Vagina (tissue), 2 donors: ENCODE data around the gene WDR48.

Experiments
- CTCF ChIP-seq, 3 experiments: fragments of 450-650 bp in 2 of 3; fragments of 200-600 bp in 1 of 3; sonication (generic) in 1 of 3; IDR thresholded peaks; one replicate each; pipeline ENCODE4 v1.5.1; 2017 to 2019; ENCODE audit warnings: antibody characterized with exemption in 3 of 3, mild to moderate bottlenecking in 2 of 3, moderate library complexity in 2 of 3
- POLR2A ChIP-seq, 2 donors: fragments of 450-650 bp; IDR thresholded peaks; one replicate each; pipeline ENCODE4 v1.6.1; 2017; ENCODE audit warnings: antibody characterized with exemption in 2 of 2, mild to moderate bottlenecking in 2 of 2, moderate library complexity in 2 of 2
- POLR2AphosphoS5 ChIP-seq, 2 donors: sonication (generic); formaldehyde crosslinking; IDR thresholded peaks; one replicate each; pipeline ENCODE4 v1.9.0; 2017; ENCODE audit warnings: antibody characterized with exemption in 2 of 2, mild to moderate bottlenecking in 2 of 2, low read depth in 1 of 2; ENCODE audit not compliant: insufficient read depth in 1 of 2

DNA sequence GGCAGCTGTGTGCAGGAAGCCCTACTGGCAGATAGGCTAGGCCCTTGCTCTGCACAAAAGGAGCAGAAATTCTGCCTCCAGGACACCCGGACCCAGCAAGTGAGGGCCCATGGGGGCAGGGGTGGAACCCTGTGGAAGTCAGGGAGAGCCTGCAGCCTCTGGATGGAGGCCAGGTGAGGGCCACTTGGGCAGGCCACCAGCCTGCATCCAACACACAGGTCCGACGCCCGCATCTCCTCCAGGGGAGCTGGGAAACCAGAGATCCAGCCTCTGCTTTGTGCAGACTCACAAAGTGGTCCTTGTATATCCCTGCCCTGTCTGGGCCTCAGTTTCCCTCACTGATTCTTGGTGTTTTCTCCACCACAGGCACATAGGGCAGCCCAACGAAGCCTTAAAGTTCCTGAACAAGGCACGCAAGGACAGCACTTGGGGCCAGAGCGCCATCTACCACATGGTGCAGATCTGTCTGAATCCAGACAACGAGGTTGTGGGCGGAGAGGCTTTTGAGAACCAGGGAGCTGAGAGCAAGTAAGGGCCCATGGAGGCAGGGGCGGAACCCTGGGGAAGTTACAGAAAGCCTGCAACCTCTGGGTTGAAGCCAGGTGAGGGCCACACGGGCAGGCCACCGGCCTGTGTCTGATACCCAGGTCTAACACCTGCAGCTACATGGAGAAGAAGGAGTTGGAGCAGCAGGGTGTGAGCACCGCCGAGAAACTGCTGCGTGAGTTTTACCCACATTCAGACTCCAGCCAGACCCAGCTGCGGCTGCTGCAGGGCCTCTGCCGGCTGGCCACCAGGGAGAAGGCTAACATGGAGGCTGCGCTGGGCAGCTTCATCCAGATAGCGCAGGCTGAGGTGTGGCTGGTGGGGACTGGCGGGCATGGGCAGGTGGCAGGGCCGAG lies 85.0 kb downstream of the WDR48 start:
- no peak for TF ChIP-seq CTCF (IDR thresholded peaks at IDR 0.05)
- TF ChIP-seq POLR2A (IDR thresholded peaks at IDR 0.05), result no peak
- no peak for TF ChIP-seq POLR2AphosphoS5 (IDR thresholded peaks at IDR 0.05; ENCODE audit: insufficient read depth in 1 of 2, low read depth in 1 of 2)
